Measurements from ENCODE around the gene GLI2.

GLI2 gene

DNA sequence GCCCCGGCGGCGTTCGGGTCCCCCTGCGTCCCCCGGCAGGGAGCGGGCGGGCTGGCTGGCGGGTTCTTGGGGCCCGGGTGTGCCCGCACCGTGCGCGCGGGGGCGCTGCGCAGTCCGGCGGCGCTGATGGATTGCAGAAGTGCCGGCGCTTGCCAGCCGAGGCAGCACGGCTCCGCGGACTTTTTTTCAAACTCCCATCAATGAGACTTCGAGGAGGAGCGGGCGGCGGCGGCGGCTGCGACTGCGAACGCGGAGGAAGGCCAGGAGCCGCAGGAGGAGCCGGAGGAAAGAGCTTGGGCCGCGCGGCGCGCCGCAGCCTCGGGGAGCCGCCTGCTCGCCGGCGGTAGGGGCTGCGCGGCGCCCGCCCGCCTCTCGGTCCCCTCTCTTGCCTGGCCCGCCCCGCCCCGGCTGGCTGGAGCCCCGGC lies at the start of gene GLI2:
TSS of gene GLI2 (plus strand) at position 123 of the 425 bp plus-strand sequence. CDS start 61,453 bp downstream, outside the sequence.
- peak; percentile 72 for DNase-seq (ENCODE audit: low spot score)
- peak; percentile 29 for TF ChIP-seq CTCF (IDR thresholded peaks at IDR 0.05; ENCODE audit: extremely low read depth, missing control alignments)

- no peak for DNase-seq (ENCODE audit: low spot score)
- TF ChIP-seq CTCF (IDR thresholded peaks at IDR 0.05; ENCODE audit: extremely low read depth, missing control alignments): no peak
These were observed 49.7 kb upstream of the GLI2 start for GRCh38 chr2:120685974-120686297.

DNA sequence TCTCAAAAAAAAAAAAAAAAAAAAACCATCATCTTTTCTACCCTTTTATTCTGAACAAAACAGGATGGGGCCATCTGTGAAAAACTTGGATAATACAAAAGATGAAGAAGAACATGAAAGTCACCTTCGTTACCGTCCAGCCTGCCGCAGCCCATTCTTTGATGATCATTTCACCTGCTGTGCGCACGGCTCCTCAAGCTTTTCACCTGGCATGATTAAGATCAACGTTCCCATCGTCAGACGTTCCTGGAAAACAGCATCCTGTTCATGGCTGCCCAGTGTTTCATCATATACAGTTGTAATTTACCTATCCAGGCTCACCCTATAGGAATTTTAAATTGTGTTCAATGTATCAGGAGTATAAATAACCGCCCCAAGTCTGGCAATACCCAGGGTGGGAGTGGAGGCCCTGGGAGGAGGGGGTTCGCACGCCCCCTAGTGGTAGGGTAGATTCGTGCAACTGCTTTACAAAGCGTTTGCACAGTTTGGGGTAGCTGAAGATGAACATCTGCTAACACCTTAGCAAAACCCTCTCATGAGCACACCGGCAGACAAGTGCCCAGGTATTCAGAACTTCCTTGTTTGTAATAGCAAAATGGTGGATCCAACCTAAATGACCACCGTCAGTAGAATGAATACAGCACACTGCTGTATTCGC lies 49.0 kb upstream of the GLI2 start:
- no peak for TF ChIP-seq CTCF (IDR thresholded peaks at IDR 0.05; ENCODE audit: extremely low read depth, missing control alignments)
- DNase-seq (ENCODE audit: low spot score): no peak

- DNase-seq (ENCODE audit: low spot score): no peak
- no peak for TF ChIP-seq CTCF (IDR thresholded peaks at IDR 0.05; ENCODE audit: extremely low read depth, missing control alignments)
These were observed 48.5 kb upstream of the GLI2 start for GRCh38 chr2:120687210-120687609.

- no peak for TF ChIP-seq CTCF (IDR thresholded peaks at IDR 0.05; ENCODE audit: extremely low read depth, missing control alignments)
- no peak for DNase-seq (ENCODE audit: low spot score)
These were observed 45.1 kb upstream of the GLI2 start for GRCh38 chr2:120690521-120690920.

DNA sequence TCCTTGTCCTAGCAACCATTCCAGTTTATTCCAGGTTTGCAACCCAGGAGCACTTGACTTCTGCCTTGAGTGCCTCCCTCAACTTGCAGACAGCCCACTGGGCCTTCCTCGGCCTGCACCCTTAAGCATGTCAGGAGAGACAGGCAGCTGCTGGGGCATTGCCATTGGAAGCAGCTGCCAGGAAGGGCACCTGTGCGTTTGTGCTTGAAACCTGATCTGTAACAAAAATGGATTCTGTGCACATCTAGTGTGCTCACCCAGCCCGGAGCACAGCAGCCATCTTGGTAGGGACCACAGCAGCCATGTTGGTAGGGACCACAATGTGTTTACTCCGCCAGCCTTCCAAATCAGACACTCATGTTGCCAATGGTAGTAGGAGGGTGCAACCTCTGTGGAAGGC lies 44.3 kb upstream of the GLI2 start:
- no peak for TF ChIP-seq CTCF (IDR thresholded peaks at IDR 0.05; ENCODE audit: extremely low read depth, missing control alignments)
- no peak for DNase-seq (ENCODE audit: low spot score)

- no peak for TF ChIP-seq CTCF (IDR thresholded peaks at IDR 0.05; ENCODE audit: extremely low read depth, missing control alignments)
- DNase-seq (ENCODE audit: low spot score): no peak
These were observed 43.0 kb upstream of the GLI2 start for GRCh38 chr2:120692691-120693090.
